NCI-H1436 treated with DMSO at 0.1 percent for 48 hours (cell line): ENCODE results near the gene APBA2.
"Not testable (repeated sequence)": the region's sequence is repeated elsewhere in the genome, so short reads cannot be mapped to it uniquely, and the experiment has no call there.

Experiments
- DNase-seq: peaks from one replicate; lab custom pipeline; 2025; lab: John Stamatoyannopoulos, UW

Gene APBA2

GRCh38 chr15:28885630-28886430 lies at the start of gene APBA2:
Gene APBA2 (plus strand): TSS chr15:28885974. CDS start chr15:29053885, 167,911 bp downstream.
- DNase-seq = no peak

- DNase-seq = not testable (repeated sequence)
These were observed 45.5 kb upstream of the APBA2 start for GRCh38 chr15:28840285-28840684.

- not testable (repeated sequence) for DNase-seq
These were observed 43.6 kb upstream of the APBA2 start for GRCh38 chr15:28842210-28842609.

- DNase-seq = not testable (repeated sequence)
These were observed 42.3 kb upstream of the APBA2 start for GRCh38 chr15:28843520-28843919.

- not testable (repeated sequence) for DNase-seq
These were observed 41.6 kb upstream of the APBA2 start for GRCh38 chr15:28844147-28844546.

- DNase-seq = not testable (repeated sequence)
These were observed 38.5 kb upstream of the APBA2 start for GRCh38 chr15:28847247-28847646.

GRCh38 chr15:28847959-28848358 lies 37.8 kb upstream of the APBA2 start:
- not testable (repeated sequence) for DNase-seq

GRCh38 chr15:28848521-28848920 lies 37.3 kb upstream of the APBA2 start, which contains the start of gene GOLGA6L7:
Gene GOLGA6L7 (minus strand): TSS chr15:28848644. CDS start chr15:28848549, 95 bp downstream.
- DNase-seq = not testable (repeated sequence)

- DNase-seq = not testable (repeated sequence)
These were observed 36.5 kb upstream of the APBA2 start for GRCh38 chr15:28849271-28849670.

GRCh38 chr15:28849766-28850165 lies 36.0 kb upstream of the APBA2 start:
- DNase-seq = not testable (repeated sequence)

GRCh38 chr15:28853654-28854053 lies 32.1 kb upstream of the APBA2 start:
- not testable (repeated sequence) for DNase-seq

- DNase-seq = not testable (repeated sequence)
These were observed 31.2 kb upstream of the APBA2 start for GRCh38 chr15:28854578-28854977.

GRCh38 chr15:28861031-28861534 lies 24.7 kb upstream of the APBA2 start:
- DNase-seq = no peak

- DNase-seq = not testable (repeated sequence)
These were observed 24.0 kb upstream of the APBA2 start for GRCh38 chr15:28861589-28862293.

- DNase-seq = no peak
These were observed 16.9 kb upstream of the APBA2 start for GRCh38 chr15:28868744-28869345.

- DNase-seq = no peak
These were observed 14.6 kb upstream of the APBA2 start for GRCh38 chr15:28871168-28871567.

GRCh38 chr15:28873006-28873405 lies 12.8 kb upstream of the APBA2 start:
- no peak for DNase-seq

- DNase-seq = no peak
These were observed 12.1 kb upstream of the APBA2 start for GRCh38 chr15:28873585-28874190.

- no peak for DNase-seq
These were observed 10.2 kb upstream of the APBA2 start for GRCh38 chr15:28875461-28876000.

- DNase-seq = no peak
These were observed 9.5 kb upstream of the APBA2 start for GRCh38 chr15:28876131-28876844.

GRCh38 chr15:28876845-28877185 lies 9.0 kb upstream of the APBA2 start:
- no peak for DNase-seq
